Neural cell (in vitro differentiated cells): Measurements from ENCODE around the gene UPK1B.

Experiments used
- POLR2AphosphoS5 ChIP-seq: IDR thresholded peaks from 2 replicates; pipeline ENCODE4 v1.6.1; 2012
- TF ChIP-seq, protein P1 (sequence below): IDR thresholded peaks from 2 replicates; pipeline ENCODE4 v1.6.1; 2012; ENCODE audit warnings: borderline replicate concordance
- TF ChIP-seq, protein P2 (sequence below): fragments of 450-650 bp; IDR thresholded peaks from 2 replicates; pipeline ENCODE4 v1.5.1; 2014; ENCODE audit warnings: antibody characterized with exemption, mild to moderate bottlenecking, moderate library complexity; ENCODE audit not compliant: poor library complexity, severe bottlenecking

DNA sequence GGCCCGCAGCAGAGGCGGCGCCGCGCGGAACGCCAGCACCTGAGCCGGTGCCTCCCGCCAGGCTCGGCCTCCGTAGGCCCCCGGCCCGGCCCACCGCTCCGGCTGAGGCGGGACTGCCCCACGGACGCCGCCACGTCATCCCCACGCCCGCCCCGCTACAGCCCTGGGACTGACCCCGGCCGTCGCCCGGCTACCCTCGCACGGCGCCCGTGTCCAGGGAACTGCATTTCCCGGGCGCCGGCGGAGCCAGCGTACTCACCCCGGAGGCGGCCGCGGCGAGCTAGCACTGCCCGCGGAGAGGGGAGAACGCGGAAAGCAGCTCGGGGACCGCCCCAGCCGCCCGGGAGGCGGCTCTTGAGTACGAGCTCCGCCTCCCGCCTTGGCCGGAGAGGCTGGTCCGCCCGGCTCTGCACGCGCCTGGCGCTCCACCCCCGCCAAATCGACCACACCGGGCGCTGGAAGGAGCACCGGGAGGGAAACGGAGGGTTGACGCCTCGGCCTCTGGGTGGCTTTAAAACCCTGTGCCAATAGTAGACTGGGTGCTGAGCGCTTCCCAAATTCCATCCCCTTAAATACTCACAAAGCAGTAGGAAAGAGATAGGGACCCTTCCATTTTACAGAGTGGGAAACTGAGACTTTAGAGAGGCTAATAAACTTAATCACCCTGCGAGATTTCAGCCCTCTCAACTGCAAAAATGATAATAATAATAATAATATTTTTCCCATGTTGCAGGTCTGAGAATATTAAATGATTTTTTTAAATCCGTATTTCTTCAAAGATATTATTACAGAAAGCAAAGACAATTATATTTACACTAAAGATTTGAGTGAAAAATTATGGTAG lies 67.4 kb downstream of the UPK1B start, which contains the start of gene B4GALT4:
- TF ChIP-seq, protein P1, sequence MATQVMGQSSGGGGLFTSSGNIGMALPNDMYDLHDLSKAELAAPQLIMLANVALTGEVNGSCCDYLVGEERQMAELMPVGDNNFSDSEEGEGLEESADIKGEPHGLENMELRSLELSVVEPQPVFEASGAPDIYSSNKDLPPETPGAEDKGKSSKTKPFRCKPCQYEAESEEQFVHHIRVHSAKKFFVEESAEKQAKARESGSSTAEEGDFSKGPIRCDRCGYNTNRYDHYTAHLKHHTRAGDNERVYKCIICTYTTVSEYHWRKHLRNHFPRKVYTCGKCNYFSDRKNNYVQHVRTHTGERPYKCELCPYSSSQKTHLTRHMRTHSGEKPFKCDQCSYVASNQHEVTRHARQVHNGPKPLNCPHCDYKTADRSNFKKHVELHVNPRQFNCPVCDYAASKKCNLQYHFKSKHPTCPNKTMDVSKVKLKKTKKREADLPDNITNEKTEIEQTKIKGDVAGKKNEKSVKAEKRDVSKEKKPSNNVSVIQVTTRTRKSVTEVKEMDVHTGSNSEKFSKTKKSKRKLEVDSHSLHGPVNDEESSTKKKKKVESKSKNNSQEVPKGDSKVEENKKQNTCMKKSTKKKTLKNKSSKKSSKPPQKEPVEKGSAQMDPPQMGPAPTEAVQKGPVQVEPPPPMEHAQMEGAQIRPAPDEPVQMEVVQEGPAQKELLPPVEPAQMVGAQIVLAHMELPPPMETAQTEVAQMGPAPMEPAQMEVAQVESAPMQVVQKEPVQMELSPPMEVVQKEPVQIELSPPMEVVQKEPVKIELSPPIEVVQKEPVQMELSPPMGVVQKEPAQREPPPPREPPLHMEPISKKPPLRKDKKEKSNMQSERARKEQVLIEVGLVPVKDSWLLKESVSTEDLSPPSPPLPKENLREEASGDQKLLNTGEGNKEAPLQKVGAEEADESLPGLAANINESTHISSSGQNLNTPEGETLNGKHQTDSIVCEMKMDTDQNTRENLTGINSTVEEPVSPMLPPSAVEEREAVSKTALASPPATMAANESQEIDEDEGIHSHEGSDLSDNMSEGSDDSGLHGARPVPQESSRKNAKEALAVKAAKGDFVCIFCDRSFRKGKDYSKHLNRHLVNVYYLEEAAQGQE, result peak; percentile 67
- peak; percentile 47 for TF ChIP-seq POLR2AphosphoS5
- TF ChIP-seq, protein P2, sequence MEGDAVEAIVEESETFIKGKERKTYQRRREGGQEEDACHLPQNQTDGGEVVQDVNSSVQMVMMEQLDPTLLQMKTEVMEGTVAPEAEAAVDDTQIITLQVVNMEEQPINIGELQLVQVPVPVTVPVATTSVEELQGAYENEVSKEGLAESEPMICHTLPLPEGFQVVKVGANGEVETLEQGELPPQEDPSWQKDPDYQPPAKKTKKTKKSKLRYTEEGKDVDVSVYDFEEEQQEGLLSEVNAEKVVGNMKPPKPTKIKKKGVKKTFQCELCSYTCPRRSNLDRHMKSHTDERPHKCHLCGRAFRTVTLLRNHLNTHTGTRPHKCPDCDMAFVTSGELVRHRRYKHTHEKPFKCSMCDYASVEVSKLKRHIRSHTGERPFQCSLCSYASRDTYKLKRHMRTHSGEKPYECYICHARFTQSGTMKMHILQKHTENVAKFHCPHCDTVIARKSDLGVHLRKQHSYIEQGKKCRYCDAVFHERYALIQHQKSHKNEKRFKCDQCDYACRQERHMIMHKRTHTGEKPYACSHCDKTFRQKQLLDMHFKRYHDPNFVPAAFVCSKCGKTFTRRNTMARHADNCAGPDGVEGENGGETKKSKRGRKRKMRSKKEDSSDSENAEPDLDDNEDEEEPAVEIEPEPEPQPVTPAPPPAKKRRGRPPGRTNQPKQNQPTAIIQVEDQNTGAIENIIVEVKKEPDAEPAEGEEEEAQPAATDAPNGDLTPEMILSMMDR, result no peak
